K562 (cell line): ENCODE measurements around the gene IRF2BP2. TPM values are rescaled to one million over a fixed set of nuclear protein-coding genes. Genes with fewer than 3 reads are reported as not detected.

Source experiments
- ATAC-seq: fragments of 200-7000 bp; cut with Tn5 transposase; 3 replicates; pipeline ENCODE4 v1.9.1; 2020; ENCODE audit warnings: moderate library complexity
- BruUV-seq: library from RNA; stranded (reverse); fragments of 400-500 nt; replicated peaks from 2 replicates; lab custom pipeline; 2021; lab: Mats Ljungman, UMichigan
- CTCF ChIA-PET: fragments of 300-600 bp; formaldehyde crosslinking; extraction: SDS; loops from one replicate; lab custom pipeline; 2021; ENCODE audit warnings: low intra/inter-chr PET ratio; lab: Yijun Ruan, JAX
- POLR2A ChIA-PET: fragments of 300-600, 350-650 bp; sonication (Branson Sonifier 250); formaldehyde crosslinking; extraction: SDS; loops from one replicate; lab custom pipeline; 2021; ENCODE audit warnings: antibody characterized with exemption, inconsistent platforms; lab: Yijun Ruan, JAX
- DNase-seq, 4 experiments: peaks; one replicate each; pipeline versions ENCODE4 v3.0.0 to v3.0.0-alpha.2; 2011 to 2018; ENCODE audit warnings: low spot score in 3 of 4, mixed read lengths in 3 of 4; ENCODE audit errors: extremely low read depth in 1 of 4
- FAIRE-seq: peaks from 2 replicates; lab custom pipeline; 2011; peaks lifted over from hg19 to GRCh38; lab: Jason Lieb, UNC
- H2AFZ ChIP-seq: 2 replicates; pipeline ENCODE4 v1.6.0; 2011; ENCODE audit warnings: low read depth, low read length, control low read depth, inconsistent platforms
- H3K27ac ChIP-seq: fragments of 200-600 bp; 3 replicates; pipeline ENCODE4 v1.8.0; 2011; ENCODE audit warnings: low read depth, mild to moderate bottlenecking, control low read depth, inconsistent platforms, low read length, moderate library complexity, mixed read lengths; ENCODE audit errors: extremely low read depth
- H3K27me3 ChIP-seq, 2 experiments: fragments of 300-600 bp in 1 of 2; 2 replicates in 1 of 2; 3 replicates in 1 of 2; pipeline versions ENCODE4 v1.6.0 to v1.8.0; 2011; ENCODE audit warnings: inconsistent platforms in 2 of 2, low read length in 2 of 2, mild to moderate bottlenecking in 1 of 2, mixed read lengths in 1 of 2, moderate library complexity in 1 of 2; ENCODE audit not compliant: control insufficient read depth in 2 of 2, insufficient read depth in 2 of 2
- H3K36me3 ChIP-seq: fragments of 300-600 bp; 3 replicates; pipeline ENCODE4 v1.8.0; 2011; ENCODE audit warnings: mild to moderate bottlenecking, low read length, inconsistent platforms; ENCODE audit not compliant: control insufficient read depth, insufficient read depth
- H3K4me1 ChIP-seq, 2 experiments: fragments of 200-600 bp in 1 of 2; replicated peaks in 1 of 2; 2 replicates in 1 of 2; 3 replicates in 1 of 2; pipeline versions ENCODE4 v1.5.1 to v1.8.0; 2011; ENCODE audit warnings: inconsistent platforms in 2 of 2, low read length in 2 of 2, mild to moderate bottlenecking in 1 of 2, mixed read lengths in 1 of 2, moderate library complexity in 1 of 2; ENCODE audit not compliant: control insufficient read depth in 2 of 2, insufficient read depth in 2 of 2
- H3K4me2 ChIP-seq: 2 replicates; pipeline ENCODE4 v1.6.1; 2011; ENCODE audit warnings: low read length, control low read depth, inconsistent platforms, mixed read lengths; ENCODE audit not compliant: insufficient read depth
- H3K4me3 ChIP-seq: fragments of 200-600 bp; sonication (generic), shearing (Covaris generic); 2 replicates; pipeline ENCODE4 v1.5.1; 2016; ENCODE audit warnings: control low read depth, inconsistent platforms
- H3K79me2 ChIP-seq: fragments of 200-600 bp; 3 replicates; pipeline ENCODE4 v1.8.0; 2011; ENCODE audit warnings: low read length, inconsistent platforms; ENCODE audit not compliant: control insufficient read depth, insufficient read depth
- H3K9ac ChIP-seq, 2 experiments: 2 replicates each; pipeline versions ENCODE4 v1.6.0 to v1.6.1; 2011; ENCODE audit warnings: low read depth in 2 of 2, low read length in 2 of 2, control low read depth in 1 of 2, inconsistent platforms in 1 of 2, mild to moderate bottlenecking in 1 of 2, mixed read lengths in 1 of 2; ENCODE audit not compliant: insufficient read depth in 1 of 2
- H3K9me1 ChIP-seq: one replicate; pipeline ENCODE4 v1.6.0; 2011; ENCODE audit warnings: inconsistent platforms, mild to moderate bottlenecking, low read length, moderate library complexity; ENCODE audit not compliant: control insufficient read depth, insufficient read depth
- H3K9me3 ChIP-seq: replicated peaks from 2 replicates; pipeline ENCODE4 v1.5.1; 2011; ENCODE audit warnings: low read depth, low read length, inconsistent platforms; ENCODE audit not compliant: control insufficient read depth, insufficient read depth
- H4K20me1 ChIP-seq: replicated peaks from 2 replicates; pipeline ENCODE4 v1.6.1; 2011; ENCODE audit warnings: low read length, inconsistent platforms, mixed read lengths; ENCODE audit not compliant: control insufficient read depth, insufficient read depth
- CREBBP ChIP-seq: IDR thresholded peaks from one replicate; pipeline ENCODE4 v1.6.1; 2012; ENCODE audit warnings: low read depth, mild to moderate bottlenecking, control low read depth, inconsistent platforms, low read length
- FOXJ2 ChIP-seq: fragments of 200-800 bp; sonication (Bioruptor generic); IDR thresholded peaks from 2 replicates; pipeline ENCODE4 v1.6.1; 2016; ENCODE audit warnings: missing genetic modification characterization, missing compliant biosample characterization
- IRF2 ChIP-seq: sonication (generic); formaldehyde crosslinking; IDR thresholded peaks from 2 replicates; pipeline ENCODE4 v1.8.1; 2022; ENCODE audit warnings: mild to moderate bottlenecking, missing genetic modification reagents
- LARP7 ChIP-seq: fragments of 450-650 bp; IDR thresholded peaks from 2 replicates; pipeline ENCODE4 v1.6.1; 2016
- MECOM ChIP-seq: fragments of 250-450 bp; sonication (Bioruptor Pico); IDR thresholded peaks from 2 replicates; pipeline ENCODE4 v1.8.0; 2022; ENCODE audit warnings: inconsistent platforms
- PHB ChIP-seq: fragments of 250-450 bp; sonication (Bioruptor Pico); IDR thresholded peaks from 2 replicates; pipeline ENCODE4 v1.5.0; 2021
- POLR3G ChIP-seq: IDR thresholded peaks from 2 replicates; pipeline ENCODE4 v1.6.1; 2011; ENCODE audit not compliant: insufficient read length, insufficient replicate concordance; ENCODE audit errors: extremely low read depth
- RFX1 ChIP-seq: fragments of 450-650 bp; IDR thresholded peaks from 2 replicates; pipeline ENCODE4 v1.6.1; 2016; ENCODE audit warnings: mild to moderate bottlenecking, moderate library complexity
- ZBTB40 ChIP-seq, 2 experiments: fragments of 450-650 bp in 1 of 2; sonication (generic) in 1 of 2; formaldehyde crosslinking in 1 of 2; IDR thresholded peaks; 2 replicates each; pipeline versions ENCODE4 v1.7.1 to v1.9.0; 2016 to 2022; ENCODE audit warnings: inconsistent platforms in 1 of 2, mild to moderate bottlenecking in 1 of 2, missing genetic modification reagents in 1 of 2
- ZNF232 ChIP-seq: sonication (generic); formaldehyde crosslinking; IDR thresholded peaks from 2 replicates; pipeline ENCODE4 v1.8.0; 2022; ENCODE audit warnings: mild to moderate bottlenecking, missing genetic modification reagents
- ZNF639 ChIP-seq, 2 experiments: fragments of 200-800 bp in 1 of 2; sonication (Bioruptor generic) in 1 of 2; sonication (generic) in 1 of 2; formaldehyde crosslinking in 1 of 2; IDR thresholded peaks in 1 of 2; conservative IDR thresholded peaks in 1 of 2; 2 replicates each; pipeline versions ENCODE4 v1.5.0 to v1.6.1; 2016 to 2020; ENCODE audit warnings: missing compliant biosample characterization in 1 of 2, missing genetic modification characterization in 1 of 2, missing genetic modification reagents in 1 of 2
- ZNF668 ChIP-seq: fragments of 250-450 bp; sonication (Bioruptor Pico); IDR thresholded peaks from 2 replicates; pipeline ENCODE4 v1.8.0; 2022; ENCODE audit warnings: mild to moderate bottlenecking, inconsistent platforms
- ZNF76 ChIP-seq: fragments of 250-450 bp; sonication (Bioruptor Pico); IDR thresholded peaks from 2 replicates; pipeline ENCODE4 v1.4.0; 2020; ENCODE audit warnings: mild to moderate bottlenecking, moderate library complexity, borderline replicate concordance
- WGBS: fragments of 100-300 bp; shearing (Covaris generic); methylation state at CpG from one replicate; pipeline ENCODE4 v1.1.6; 2016; ENCODE audit warnings: low coverage, mixed read lengths; ENCODE audit not compliant: insufficient coverage; ENCODE audit errors: missing lambda C conversion rate; 5-methylcytosine and 5-hydroxymethylcytosine counted together
- in situ Hi-C: fragments of 300-500 bp; cut with MboI; formaldehyde crosslinking; loops from 4 replicates; pipeline ENCODE4 v1.15.0; 2018; ENCODE audit warnings: inconsistent platforms, mixed read lengths
- intact Hi-C: fragments of 100-400 bp; cut with micrococcal nuclease; formaldehyde crosslinking; loops from 2 replicates; pipeline ENCODE4 v1.14.2; 2022
- polyA plus RNA-seq, 8 experiments: library from polyadenylated mRNA; depleted of rRNA in 4 of 8; stranded (reverse) in 5 of 8; unstranded in 3 of 8; fragments of >200 nt; fragmentation: Nextera tagmentation in 2 of 8; fragmentation: Illumina TruSeq in 1 of 8; extraction: Ambion mirVana in 2 of 8; extraction: Trizol in 1 of 8; gene quantifications; 2 replicates each; pipeline versions ENCODE4 v1.2.1 to v1.2.3, GENCODE V29; 2011 to 2014; ENCODE audit warnings: inconsistent platforms in 1 of 8, missing spikeins in 1 of 8
- total RNA-seq, 7 experiments: library from RNA; depleted of rRNA in 6 of 7; stranded (reverse); fragments of >200 nt in 6 of 7; fragmentation: Illumina TruSeq in 2 of 7; extraction: Trizol in 2 of 7; gene quantifications; 2 replicates each; pipeline versions ENCODE4 v1.2.1 to v1.2.3, GENCODE V29; 2011 to 2021; ENCODE audit warnings: low replicate concordance in 1 of 7

Gene IRF2BP2
- total and polyA plus RNA-seq, 9 of the 15 experiments (the other 6 are each of a cell fraction or from before 2014, with no cell fraction given): 7.7 to 68.6 (median 22.1) TPM

DNA sequence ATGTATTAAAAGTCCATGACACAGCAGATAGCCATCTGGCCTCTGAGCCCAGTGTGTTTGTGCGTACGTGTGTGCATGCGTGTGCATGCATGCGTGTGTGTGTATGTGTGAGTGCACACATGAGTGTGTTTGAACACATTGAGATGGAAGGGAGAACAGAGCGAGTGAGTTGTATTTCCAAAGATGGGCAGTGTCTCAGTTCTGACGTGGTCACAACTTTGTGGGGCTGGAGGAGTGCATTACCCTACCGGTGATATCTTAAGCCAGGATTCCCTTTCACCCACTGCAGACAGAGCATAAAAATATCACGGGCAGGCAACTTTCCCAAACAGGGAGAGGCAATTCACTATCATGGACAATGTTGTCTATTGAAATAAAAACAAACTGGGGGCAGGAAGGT, 27.8 kb downstream of the IRF2BP2 start:
- no peak overlapping the region for H2AFZ ChIP-seq
- no TSS peak for BruUV-seq
- H3K4me2 ChIP-seq: no peak overlapping the region
- in situ Hi-C loops: no loop called here
- no peaks in the 10 kb centered on the region for H3K36me3 ChIP-seq
- TF ChIP-seq ZNF639 (CRISPR knock-in tag; conservative IDR thresholded peaks at IDR 0.05 in 1 of 2, IDR thresholded peaks at IDR 0.05 in 1 of 2) (no peak), CREBBP (no peak), ZNF232 (CRISPR knock-in tag) (no peak), FOXJ2 (no peak), LARP7 (no peak), PHB (no peak), IRF2 (CRISPR knock-in tag) (no peak), POLR3G (no peak), ZNF76 (CRISPR knock-in tag) (no peak), ZBTB40 (IDR thresholded peaks at IDR 0.05) (no peak), ZBTB40 (CRISPR knock-in tag; IDR thresholded peaks at IDR 0.05) (no peak), RFX1 (no peak), ZNF668 (CRISPR knock-in tag) (no peak), MECOM (CRISPR knock-in tag) (no peak)
- TF ChIP-seq, all 486 proteins: peak for 0
- DNase-seq: no peak
- Histone ChIP-seq H3K4me3 (no peak overlapping the region), H3K9me1 (no peaks in the 10 kb centered on the region), H3K79me2 (no peaks in the 10 kb centered on the region), H3K9ac (no peak overlapping the region), H3K27ac (no peak overlapping the region), H3K27me3 (no peaks in the 10 kb centered on the region), H3K4me1 (peaks cover 7 to 28% of the 10 kb centered on the region in 2 experiments), H3K9me3 (no peaks in the 10 kb centered on the region), H4K20me1 (no peaks in the 10 kb centered on the region)
- ChIA-PET CTCF (interaction anchor here (0.7 kb wide), 1 partner anchor 12 kb away, joined by 5 read pairs; no protein-coding TSS in a partner anchor), POLR2A (interaction anchor here (0.8 kb wide), 1 partner anchor 12 kb away, joined by 3 read pairs; no protein-coding TSS in a partner anchor)
- FAIRE-seq: no peak
- ATAC-seq: no peak
- 81% methylated on average over 8 of the region's 8 CpGs for WGBS
- intact Hi-C loops: loop anchor here (5.0 kb wide), 1 partner anchor 35 kb away; no protein-coding TSS in a partner anchor
